T-helper 2 cell treated with Interferon-gamma antibody and Interleukin-4, amounts not matched to agents 100 ng/mL and 5 ng/mL, for 36 hours (primary cell): ENCODE results near the gene SRC. TPM values are rescaled to one million over a fixed set of nuclear protein-coding genes. Genes with fewer than 3 reads are reported as not detected.

Experiments
- intact Hi-C: fragments of 100-400 bp; cut with micrococcal nuclease; formaldehyde crosslinking; loops from one replicate; pipeline ENCODE4 v1.15.1; 2023
- total RNA-seq: library from RNA; stranded (reverse); gene quantifications from 2 replicates; pipeline ENCODE4 v1.2.3, GENCODE V29; 2022

SRC gene
- total RNA-seq, 1 donor from 2014 or later: 1.7 TPM

- intact Hi-C loops: no loop called here
Observed at GRCh38 chr20:37447688-37448087, 101.7 kb downstream of the SRC start.

GRCh38 chr20:37449276-37449675 lies 103.3 kb downstream of the SRC start:
- intact Hi-C loops: no loop called here

- intact Hi-C loops: no loop called here
Observed at GRCh38 chr20:37450344-37450743, 104.4 kb downstream of the SRC start.

- intact Hi-C loops: no loop called here
Observed at GRCh38 chr20:37451616-37452015, 105.7 kb downstream of the SRC start.

- intact Hi-C loops: no loop called here
Observed at GRCh38 chr20:37452236-37452635, 106.3 kb downstream of the SRC start.

GRCh38 chr20:37453288-37453687 lies 107.3 kb downstream of the SRC start:
- intact Hi-C loops: no loop called here

GRCh38 chr20:37453836-37454235 lies 107.9 kb downstream of the SRC start:
- intact Hi-C loops: no loop called here

- intact Hi-C loops: no loop called here
Observed at GRCh38 chr20:37454636-37455385, 108.9 kb downstream of the SRC start.

Other genes with a start within 250 kb of the SRC start
- 235 and 241 TPM in 2 replicates for gene RPN2, start 166.8 kb upstream of the SRC start, total RNA-seq
- 0.75 and 1.6 TPM in 2 replicates for gene MROH8, start 166.6 kb upstream of the SRC start, total RNA-seq
- gene GHRH, start 84.3 kb upstream of the SRC start, total RNA-seq: not detected in 2 replicates
- 11.0 and 11.2 TPM in 2 replicates for gene MANBAL, start 56.5 kb upstream of the SRC start, total RNA-seq
- gene NNAT, start 175.1 kb downstream of the SRC start, total RNA-seq: not detected in 2 replicates
- gene BLCAP, start 181.7 kb downstream of the SRC start, total RNA-seq: 31.9 and 32.0 TPM in 2 replicates